Activated T-cell treated with anti-CD3 and anti-CD28 coated beads for 4 hours (primary cell): ENCODE results near the gene TCOF1.

ENCODE experiments used
- DNase-seq: peaks from one replicate; pipeline ENCODE4 v3.0.0-alpha.2; 2020

TCOF1 gene

DNA sequence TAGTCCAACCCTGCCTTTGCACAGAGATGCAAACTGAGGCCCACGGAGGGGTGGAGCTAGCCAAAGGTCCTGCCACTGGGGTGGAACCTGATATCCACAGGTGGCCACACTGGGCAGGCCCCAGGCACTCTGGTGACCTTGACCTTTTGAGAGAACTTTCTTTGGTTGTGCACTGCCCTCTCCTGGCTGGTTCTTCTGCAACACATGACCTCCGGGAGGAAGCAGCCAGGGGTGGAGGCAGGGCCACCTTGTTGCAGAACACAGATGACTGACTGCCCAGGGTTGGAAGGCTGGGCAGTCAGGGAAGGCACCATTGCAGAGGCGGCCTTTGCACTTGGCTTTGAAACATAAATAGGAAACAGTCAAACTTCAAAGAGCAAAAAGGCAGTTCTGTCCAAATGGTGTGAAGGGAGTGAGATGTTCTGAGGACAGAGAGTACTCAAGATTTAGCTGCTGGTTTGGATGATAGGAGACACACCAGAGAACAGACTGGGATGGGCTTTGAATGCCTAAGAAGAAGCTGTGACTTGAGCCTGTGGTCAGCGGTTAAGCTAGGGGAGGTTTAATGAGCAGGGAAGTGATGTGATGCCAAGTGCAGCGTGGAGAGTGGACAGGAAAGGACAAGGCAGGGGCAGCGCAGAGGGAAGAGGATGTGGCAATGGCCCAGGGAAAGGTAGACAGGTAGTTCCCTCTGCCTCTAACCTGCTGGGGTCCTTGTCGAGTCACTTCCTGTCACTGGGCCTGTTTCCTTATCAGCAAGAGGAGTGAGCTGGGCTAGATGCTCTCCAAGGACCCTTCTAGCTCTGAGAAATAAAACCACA, 6.8 kb upstream of the TCOF1 start:
- no peak for DNase-seq

DNA sequence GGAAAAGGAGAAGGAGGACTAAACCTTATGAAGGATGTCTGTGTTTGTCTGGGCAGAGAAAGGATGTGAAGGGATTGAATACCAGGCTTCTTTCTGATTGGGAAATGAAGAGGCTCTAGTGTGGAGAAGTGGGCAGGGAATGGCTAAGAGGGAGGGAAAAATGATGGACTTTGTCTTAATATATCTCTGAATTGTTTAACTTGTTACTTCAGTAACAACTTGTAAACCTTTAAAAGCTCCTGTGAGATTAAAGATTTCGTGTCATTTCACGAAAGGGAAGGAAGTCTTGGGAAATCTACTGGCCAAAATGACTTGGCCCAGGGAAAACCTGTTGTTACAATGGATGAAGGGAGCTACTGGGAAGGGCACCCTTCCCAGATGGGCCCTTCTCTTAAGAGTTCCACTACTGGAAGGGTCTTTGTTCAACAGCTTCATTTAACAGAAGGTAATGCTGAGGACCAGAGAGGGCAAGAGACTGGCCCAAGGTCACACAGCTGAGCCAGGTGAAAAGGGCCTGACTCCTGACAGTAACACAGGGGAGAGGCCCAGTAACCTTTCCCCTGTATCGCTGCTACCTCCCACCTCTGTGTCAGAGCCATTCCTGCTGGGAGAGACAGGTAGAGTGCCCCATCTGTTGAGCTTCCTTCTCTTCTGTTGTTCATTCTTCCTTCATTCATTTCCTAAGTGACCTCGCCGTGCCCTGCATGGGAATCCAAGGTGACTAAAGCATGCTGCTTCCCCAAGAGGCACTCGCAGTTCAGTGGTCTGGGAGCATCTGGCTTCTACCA, 5.1 kb upstream of the TCOF1 start:
- DNase-seq = no peak

GRCh38 chr5:150353032-150353675, 4.3 kb upstream of the TCOF1 start:
- no peak for DNase-seq

GRCh38 chr5:150355791-150356190, 1.7 kb upstream of the TCOF1 start:
- DNase-seq = no peak

DNA sequence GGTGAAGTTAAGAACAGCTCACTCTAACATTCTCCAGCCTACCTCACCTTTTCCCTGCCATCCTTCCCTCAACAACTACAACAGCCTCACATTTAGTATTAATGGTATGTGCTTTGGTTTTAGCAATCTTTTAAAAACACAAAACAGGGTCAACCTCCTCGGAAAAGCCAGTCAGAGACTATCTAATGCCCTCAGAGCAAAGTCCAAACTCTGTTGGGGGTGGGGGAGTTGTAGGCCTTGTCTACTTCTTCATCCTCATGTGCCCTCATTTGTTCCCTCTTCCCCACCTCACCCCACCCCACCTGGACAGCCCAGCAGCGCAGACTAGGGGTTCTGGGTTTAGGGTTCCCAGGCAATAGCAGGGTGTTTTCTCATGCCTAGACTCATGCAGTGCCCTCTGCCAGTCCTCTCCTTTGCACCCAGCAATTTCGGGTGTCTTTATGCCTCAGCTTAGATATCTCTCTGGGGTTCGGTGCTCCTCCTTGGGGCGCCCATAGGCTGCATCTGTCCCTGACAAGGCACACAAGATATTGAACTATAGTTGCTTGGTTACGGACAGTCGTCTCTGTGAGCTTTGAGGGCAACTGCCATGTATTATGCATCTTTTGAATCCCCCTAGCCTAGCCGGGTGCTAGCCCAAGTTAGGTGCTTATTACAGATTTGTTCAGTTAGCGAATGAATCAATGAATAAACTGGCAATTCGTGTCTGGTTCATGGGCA, 762 bp upstream of the TCOF1 start:
- no peak for DNase-seq

DNA sequence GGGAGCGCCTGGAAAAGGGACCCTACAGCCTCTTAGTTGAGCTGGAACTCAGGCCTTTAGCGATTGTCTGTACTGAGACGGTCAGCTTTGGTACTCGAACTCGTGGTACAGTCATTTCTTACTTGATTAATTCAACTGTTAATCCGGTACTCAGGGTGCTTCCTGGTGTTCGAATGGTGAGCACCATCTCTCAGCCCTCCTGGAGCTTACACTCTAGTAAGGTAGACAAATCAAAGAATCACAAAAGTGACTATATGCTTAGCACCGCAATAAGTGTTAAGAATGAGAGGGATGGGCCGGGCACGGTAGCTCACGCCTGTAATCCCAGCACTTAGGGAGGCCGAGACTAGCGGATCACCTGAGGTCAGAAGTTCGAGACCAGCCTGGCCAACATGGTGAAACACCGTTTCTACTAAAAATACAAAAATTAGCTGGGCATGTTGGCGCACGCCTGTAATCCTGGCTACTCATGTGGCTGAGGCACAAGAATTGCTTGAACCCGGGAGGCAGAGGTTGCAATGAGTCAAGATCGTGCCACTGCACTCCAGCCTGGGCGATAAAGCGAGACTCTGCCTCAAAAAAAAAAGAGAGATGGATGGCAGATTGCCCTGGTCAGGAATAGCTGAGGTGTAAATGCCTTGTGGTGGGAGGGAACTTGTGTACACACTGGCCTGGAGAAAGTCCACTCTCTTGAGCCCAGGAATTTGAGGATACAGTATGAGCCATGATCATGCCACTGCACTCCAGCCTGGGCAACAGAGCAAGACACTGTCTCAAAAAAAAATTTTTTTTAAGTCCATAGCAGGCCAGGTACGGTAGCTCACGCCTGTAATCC, 981 bp downstream of the TCOF1 start:
- DNase-seq = no peak

- no peak for DNase-seq
Observed at GRCh38 chr5:150361301-150361700, 3.8 kb downstream of the TCOF1 start.

GRCh38 chr5:150363185-150363584, 5.7 kb downstream of the TCOF1 start:
- DNase-seq = no peak

GRCh38 chr5:150364004-150364403, 6.5 kb downstream of the TCOF1 start:
- no peak for DNase-seq

DNA sequence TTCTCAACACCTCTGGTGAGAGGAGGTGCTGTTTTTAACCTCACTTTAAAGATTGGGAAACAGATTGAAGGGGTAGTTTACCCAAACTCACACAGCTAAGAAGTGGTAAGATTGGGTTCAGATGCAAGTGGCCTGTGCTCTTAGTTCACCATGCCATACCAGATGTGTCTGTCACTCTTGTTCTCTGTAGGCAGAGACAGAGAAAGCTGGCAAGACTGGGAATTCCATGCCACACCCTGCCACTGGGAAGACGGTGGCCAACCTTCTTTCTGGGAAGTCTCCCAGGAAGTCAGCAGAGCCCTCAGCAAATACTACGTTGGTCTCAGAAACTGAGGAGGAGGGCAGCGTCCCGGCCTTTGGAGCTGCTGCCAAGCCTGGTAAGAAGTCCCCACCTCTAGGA, 11.0 kb downstream of the TCOF1 start:
- no peak for DNase-seq

DNA sequence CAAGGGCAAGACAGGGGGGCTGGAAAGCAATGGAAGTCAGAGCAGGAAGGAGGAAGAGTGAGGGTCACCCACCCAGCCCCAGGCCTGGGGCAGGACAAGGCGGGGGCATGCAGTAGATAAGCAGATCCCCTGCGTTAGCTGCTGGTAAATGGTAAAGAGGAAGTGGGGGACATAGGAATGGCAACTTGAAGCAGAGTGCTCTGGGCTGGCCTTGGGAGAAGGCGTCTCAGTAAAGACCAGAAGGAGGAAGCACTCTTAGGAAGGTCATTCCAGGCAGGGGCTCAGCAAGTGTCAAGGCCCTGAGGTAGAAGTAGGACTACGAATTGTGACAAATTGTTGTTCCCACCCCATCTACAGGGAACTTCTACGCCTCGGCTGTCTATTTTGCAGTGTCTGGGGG, 15.1 kb downstream of the TCOF1 start:
- no peak for DNase-seq

DNA sequence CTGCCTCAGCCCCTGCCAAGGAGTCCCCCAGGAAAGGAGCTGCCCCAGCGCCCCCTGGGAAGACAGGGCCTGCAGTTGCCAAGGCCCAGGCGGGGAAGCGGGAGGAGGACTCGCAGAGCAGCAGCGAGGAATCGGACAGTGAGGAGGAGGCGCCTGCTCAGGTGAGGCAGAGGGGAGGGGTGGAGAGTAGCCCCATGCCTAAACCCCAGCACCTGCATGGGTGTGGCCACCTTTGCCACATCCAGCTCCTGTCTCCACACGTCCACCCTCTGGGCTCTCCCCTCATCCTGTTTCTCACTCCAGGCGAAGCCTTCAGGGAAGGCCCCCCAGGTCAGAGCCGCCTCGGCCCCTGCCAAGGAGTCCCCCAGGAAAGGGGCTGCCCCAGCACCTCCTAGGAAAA, 17.2 kb downstream of the TCOF1 start:
- DNase-seq = no peak

DNA sequence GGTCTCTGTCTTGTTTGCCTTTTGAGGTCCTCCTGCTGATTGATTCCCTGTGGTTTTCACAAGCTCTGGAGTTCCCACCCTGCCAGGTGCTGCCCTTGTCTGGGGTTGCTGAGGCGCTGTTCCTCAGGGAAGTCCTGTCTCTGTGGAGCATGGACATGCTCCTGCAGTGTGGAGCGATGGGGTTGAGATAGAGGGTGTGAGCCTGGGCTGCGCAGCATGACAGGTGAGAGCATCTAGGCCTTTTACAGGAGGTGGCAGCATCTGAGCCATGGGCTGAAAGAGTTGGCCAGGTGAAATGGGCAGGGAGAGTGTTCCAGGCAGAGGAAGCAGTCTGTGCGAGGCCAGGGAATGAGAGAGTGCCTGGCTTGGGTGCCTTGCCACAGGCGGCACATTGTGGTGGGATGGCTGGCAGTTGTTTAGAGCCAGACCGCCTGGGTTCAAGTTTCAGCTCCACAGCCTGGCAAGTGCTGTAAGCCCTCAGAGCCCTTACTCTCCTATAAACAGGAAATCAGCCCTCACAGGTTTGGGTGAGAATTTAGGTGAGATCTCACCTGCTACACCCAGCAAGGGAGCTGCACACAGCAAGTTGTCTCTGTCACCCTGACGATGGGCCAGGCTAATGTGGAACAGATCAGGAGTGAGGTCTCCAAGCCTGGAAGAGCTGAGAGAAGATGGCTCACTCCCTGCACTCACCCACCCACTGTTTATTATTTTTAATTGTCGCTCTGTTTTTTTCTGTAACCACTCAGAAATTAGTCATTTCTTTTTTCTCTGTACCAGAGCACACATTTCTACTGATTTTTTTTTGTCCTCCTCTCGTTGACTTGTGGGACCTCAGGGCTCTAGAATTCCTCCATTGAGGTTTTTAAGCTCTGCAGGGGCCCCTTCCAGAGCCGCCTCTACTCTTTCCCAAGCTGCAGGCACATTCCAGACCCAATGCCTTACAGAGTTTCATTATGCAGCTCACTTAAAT, 19.6 kb downstream of the TCOF1 start:
- no peak for DNase-seq

- no peak for DNase-seq
Observed at GRCh38 chr5:150377964-150378694, 20.6 kb downstream of the TCOF1 start.

- DNase-seq = no peak
Observed at GRCh38 chr5:150384701-150385100, 27.2 kb downstream of the TCOF1 start.

GRCh38 chr5:150386024-150386855, 28.7 kb downstream of the TCOF1 start:
- no peak for DNase-seq

DNA sequence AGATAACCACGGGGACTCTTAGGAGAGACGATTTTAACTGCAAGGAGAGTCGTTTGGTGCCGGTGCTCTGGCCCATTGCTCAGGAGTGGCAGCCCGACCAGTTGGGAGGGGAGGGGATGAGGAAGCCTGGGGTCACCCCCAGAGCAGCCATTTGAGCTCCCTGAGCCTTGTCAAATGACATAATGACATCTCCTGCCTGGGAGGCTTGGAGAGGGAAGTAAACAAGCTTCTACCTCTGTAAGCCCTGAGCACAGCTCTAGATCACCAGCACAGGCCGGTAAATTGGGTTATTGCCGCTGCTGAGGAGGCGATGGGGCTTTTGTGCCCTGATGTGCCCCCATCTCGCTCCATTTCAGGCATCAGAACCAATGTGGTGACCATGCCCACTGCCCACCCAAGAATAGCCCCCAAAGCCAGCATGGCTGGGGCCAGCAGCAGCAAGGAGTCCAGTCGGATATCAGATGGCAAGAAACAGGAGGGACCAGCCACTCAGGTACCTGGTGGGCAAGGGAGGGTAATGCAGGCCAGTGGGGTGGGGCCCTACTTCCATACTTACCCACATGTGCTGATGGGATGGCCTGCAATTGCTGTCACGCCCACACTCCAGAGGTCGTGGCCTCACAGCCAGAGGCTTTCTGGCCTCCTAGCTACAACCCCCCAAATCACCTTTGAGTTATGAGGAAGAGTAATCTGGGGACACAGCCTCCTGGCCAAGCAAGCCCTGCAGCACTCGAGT, 32.2 kb downstream of the TCOF1 start:
- no peak for DNase-seq

DNA sequence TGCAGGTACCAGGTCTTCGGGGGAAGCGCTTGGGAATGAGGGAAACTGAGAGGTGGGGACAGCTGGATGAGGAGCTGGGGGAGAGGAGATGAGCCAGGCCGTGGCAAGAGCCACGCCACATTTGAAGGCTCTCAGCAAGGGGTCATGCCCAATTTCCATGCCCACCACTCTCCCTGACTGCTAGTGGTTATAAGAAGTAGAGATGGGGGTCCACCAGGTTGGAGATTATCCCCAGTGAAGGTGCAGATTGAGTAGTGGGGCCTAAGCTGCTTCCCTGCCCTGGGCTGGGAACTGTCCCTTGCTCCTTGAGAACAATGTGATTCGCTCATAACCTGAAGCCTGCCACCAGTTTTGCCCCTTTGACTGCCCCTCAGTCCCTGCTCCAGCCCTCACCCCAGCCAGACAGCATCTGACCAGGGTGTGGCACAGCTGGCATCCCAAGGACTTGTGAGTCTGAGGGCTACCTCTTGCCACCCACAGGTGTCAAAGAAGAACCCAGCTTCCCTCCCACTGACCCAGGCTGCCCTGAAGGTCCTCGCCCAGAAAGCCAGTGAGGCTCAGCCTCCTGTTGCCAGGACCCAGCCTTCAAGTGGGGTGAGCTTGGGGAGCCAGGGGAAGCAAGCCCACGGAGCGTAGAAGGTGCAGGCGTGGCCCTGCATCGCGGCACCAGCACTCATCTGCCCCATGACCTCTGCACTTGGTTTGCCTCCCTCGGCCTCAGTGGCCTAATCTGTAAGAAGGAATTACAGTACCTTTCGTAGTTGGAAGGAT, 33.8 kb downstream of the TCOF1 start:
- DNase-seq = no peak
